B cell (primary cell): Measurements from ENCODE around the gene PBX1.

ENCODE experiments used
- EZH2 ChIP-seq: IDR thresholded peaks from 2 replicates; pipeline ENCODE4 v1.6.1; 2012; ENCODE audit warnings: borderline replicate concordance, low read depth, mild to moderate bottlenecking, moderate library complexity, low read length; ENCODE audit not compliant: insufficient read depth, poor library complexity, severe bottlenecking
- TF ChIP-seq, protein P1 (sequence below): fragments of 200-600 bp; IDR thresholded peaks from one replicate; pipeline ENCODE4 v1.8.0; 2022; ENCODE audit warnings: antibody characterized with exemption, mild to moderate bottlenecking

DNA sequence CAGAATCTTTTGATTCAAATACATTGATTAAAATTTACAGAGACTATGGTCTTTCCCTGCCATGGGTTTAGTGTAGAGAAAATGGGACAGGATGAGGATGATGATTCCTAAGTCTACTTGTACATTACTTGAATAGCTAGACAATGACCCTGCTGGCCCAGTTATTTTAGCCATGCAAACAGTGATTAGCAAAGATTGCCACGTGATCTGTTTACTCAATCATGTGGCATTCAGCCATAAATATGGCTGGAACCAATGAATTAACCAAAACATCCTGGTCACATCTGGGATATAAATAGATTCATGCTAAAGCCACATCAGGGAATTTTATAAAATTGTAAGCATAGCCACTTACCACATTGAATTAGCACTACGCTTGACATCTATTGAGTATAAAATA is 167.3 kb downstream of the PBX1 start:
- TF ChIP-seq, protein P1, sequence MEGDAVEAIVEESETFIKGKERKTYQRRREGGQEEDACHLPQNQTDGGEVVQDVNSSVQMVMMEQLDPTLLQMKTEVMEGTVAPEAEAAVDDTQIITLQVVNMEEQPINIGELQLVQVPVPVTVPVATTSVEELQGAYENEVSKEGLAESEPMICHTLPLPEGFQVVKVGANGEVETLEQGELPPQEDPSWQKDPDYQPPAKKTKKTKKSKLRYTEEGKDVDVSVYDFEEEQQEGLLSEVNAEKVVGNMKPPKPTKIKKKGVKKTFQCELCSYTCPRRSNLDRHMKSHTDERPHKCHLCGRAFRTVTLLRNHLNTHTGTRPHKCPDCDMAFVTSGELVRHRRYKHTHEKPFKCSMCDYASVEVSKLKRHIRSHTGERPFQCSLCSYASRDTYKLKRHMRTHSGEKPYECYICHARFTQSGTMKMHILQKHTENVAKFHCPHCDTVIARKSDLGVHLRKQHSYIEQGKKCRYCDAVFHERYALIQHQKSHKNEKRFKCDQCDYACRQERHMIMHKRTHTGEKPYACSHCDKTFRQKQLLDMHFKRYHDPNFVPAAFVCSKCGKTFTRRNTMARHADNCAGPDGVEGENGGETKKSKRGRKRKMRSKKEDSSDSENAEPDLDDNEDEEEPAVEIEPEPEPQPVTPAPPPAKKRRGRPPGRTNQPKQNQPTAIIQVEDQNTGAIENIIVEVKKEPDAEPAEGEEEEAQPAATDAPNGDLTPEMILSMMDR: no peak
- TF ChIP-seq EZH2: no peak
